GM18870 (cell line): ENCODE measurements around the gene HSD17B10.
"Not testable (repeated sequence)": the region's sequence is repeated elsewhere in the genome, so short reads cannot be mapped to it uniquely, and the experiment has no call there.

Experiments
- ATAC-seq: cut with Tn5 transposase; IDR thresholded peaks from one replicate; pipeline ENCODE4 v1.9.1; 2021; ENCODE audit warnings: moderate library complexity; ENCODE audit not compliant: unreplicated experiment

The HSD17B10 gene

GRCh38 chrX:53433651-53434639 is at the start of gene HSD17B10:
HSD17B10 (minus strand) TSS chrX:53434370; CDS start chrX:53434345, 25 bp downstream.
- peak; percentile 59 for ATAC-seq

DNA sequence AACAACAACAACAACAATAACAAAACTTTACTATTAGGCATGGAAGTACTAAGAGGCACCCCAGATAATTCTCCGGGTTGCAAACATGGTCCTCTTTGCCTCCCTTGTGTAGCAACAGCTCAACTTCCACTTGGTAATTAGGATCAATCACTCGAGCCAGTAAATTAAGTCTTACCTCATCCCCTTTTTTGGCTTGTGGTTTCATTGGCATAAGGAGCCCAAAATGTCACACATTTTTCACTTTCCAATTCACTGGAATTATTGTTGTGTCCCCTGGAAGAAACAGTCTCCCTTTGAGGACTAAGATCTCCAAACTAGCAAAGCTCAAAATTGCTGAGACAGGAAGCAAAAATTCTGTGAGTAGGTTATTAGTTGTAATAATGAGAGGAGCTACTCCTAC is 49.2 kb upstream of the HSD17B10 start:
- no peak for ATAC-seq

- ATAC-seq, result no peak
These were observed 47.8 kb upstream of the HSD17B10 start for GRCh38 chrX:53481816-53482465.

DNA sequence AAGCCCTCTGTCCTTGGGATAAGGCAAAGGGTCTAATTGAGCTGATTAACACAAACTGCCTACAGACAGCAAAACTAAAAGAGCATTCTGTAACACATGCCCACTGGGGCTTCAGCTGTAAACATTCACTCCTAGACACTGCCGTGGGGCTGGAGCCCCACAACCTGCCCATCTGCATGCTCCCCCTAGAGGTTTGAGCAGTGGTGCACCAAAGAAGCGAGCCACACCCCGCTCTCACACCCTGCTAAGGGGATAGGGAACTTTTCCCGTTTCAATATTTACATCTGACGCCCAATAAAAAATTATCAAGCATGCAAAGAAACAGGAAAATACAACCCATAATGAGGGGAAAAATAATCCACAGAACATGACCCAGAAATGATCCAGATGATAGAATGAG is 46.9 kb upstream of the HSD17B10 start:
- ATAC-seq, result no peak

DNA sequence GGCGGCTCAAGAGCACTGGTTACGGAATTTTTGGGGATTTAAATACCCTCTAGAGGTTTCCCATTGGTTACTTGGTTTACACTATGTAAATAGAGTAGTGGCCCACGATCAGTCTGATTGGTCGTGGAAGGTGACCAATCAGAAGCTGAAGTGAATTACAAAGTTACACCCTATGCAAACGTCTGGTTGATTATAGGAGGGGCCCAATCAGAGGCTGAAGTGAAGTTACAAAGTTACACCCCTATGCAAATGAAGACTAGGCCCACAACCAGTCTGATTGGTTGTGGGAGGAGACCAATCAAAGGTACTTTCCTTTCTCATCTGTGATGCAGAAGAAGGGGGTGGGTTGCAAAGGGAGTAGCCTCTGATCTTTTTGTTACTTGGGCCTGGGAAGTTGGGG is 45.1 kb upstream of the HSD17B10 start:
- ATAC-seq, result no peak

DNA sequence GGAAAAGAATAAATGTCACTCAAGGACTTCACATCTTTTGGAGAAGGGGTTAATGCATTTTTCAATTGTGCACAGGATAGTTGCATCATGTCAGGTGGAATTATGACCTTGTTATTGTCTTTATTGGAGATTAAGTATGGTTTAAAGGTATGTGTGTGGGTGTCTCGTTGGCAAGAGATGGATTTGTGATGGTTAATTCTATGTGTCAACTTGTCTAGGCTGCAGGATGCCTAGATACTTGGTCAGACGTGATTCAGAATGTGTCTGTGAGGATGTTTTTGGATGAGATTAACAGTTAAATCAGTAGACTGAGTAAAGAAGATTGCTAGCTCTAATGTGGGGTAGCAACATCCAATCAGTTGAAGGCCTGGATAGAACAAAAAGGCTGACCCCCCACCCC is 42.2 kb upstream of the HSD17B10 start:
- no peak for ATAC-seq

- ATAC-seq, result no peak
These were observed 40.5 kb upstream of the HSD17B10 start for GRCh38 chrX:53474707-53475106.

GRCh38 chrX:53471346-53471745 is 37.2 kb upstream of the HSD17B10 start:
- ATAC-seq, result no peak

- not testable (repeated sequence) for ATAC-seq
These were observed 34.5 kb upstream of the HSD17B10 start for GRCh38 chrX:53468659-53469058.

DNA sequence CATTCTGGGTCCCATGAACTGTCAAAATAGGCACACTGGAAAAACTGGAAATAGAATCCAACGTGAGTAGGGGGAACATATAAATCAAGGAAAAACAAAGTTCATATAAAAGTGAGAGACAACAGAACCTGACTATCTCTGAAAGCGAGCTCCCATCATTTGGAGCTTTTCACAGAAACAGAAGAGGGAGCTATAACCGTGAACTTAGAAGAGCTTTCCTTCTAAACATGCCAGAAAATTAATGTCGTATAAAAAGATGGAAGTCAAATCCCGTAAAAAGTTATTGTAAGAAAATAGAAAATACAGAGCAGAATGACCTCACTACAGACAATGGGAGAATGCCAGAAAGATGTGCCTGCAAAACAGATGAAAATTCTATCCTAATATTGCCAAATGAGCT is 23.9 kb upstream of the HSD17B10 start:
- no peak for ATAC-seq

GRCh38 chrX:53456254-53456653 is 22.1 kb upstream of the HSD17B10 start:
- no peak for ATAC-seq

DNA sequence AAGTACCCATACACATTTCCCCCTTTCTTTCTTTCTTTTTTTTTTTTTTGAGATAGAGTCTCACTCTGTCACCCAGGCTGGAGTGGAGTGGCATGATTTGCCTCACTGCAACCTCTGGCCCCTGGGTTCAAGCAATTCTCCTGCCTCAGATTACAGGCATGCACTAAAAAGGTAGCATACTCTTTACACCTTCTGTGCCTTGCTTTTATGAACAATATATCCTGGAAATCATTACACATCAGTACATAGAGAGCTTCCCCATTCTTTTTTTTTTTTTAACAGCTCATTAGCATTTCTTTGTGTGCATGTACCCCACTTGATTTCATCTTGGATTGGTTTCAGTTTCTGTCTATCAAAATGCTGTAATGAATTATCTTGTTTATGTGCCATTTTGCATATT is 18.6 kb upstream of the HSD17B10 start:
- no peak for ATAC-seq

DNA sequence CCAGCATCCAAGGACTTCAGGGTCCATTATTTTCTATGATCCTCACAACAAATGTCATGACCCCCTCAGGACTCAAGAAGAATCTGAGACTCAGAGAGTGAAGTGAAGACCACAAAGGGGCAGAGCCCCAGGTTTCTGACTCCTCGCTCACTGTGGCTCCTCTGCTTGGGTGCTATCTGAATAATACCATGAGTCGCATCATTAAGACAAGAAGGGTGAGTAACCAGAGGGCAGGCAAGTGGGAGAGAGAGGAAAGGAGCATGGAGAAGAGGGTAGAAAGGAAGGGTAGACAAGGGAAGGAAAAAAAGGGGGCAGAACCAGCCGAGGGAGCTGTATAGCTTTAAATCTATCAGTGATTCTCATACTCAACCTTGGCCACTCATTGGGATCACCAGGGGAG is 15.5 kb upstream of the HSD17B10 start:
- ATAC-seq, result no peak

DNA sequence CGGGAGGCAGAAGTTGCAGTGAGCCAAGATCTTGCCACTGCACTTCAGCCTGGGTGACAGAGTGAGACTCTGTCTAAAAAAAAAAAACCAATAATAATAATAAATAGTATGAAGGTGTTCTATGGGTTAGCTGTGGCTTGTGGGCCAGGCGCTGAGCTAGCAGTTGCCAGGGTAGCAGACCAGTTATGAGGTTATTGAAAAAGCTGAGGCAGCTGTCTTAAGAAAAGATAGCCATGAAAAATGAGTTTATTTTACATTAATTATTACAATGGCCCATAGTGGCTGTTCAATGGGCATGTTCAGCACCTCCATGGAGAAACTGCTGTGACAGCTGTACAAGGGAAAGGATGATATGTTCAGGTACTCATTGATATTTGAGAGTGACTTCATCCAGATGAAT is 13.3 kb upstream of the HSD17B10 start:
- no peak for ATAC-seq

GRCh38 chrX:53445977-53446376 is 11.8 kb upstream of the HSD17B10 start:
- no peak for ATAC-seq

- no peak for ATAC-seq
These were observed 8.1 kb upstream of the HSD17B10 start for GRCh38 chrX:53442322-53442631.

DNA sequence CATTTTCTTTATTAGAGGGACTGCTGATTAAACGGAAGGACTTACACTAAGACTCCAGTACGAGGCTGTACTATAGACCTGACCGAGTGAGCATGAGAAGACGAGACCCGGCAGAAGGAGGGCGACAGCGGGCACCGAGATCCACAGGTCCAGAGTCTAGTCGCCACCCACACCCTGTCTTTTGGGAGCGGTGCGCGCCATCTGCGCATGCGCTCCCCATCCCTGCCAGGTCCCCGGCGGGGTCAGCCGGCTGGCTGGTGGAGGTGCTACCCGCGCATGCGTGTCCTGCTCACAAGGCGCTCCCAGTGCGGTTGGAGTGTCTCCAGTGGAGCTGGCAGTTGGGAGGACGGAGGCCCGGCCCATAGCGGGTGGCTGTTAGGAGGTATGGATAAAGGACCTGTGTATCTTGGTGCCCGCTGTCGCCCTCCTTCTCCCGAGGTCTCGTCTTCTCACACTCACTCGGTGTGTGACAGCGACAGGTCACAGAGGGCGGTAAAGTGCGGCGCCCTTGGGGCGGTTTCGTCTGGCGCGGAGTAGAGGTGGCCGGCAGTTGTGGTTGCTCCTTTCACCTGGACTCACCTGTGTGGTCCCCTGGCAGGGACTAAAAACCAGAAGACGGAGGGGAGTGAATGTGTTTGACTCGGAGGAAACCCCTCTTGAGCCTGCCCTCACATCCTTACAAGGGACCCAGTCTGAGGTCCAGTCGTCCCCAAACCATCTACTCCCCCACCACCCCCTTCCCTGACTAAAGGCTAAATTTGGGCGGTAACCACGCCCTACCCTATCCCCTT is 7.6 kb upstream of the HSD17B10 start:
- no peak for ATAC-seq

DNA sequence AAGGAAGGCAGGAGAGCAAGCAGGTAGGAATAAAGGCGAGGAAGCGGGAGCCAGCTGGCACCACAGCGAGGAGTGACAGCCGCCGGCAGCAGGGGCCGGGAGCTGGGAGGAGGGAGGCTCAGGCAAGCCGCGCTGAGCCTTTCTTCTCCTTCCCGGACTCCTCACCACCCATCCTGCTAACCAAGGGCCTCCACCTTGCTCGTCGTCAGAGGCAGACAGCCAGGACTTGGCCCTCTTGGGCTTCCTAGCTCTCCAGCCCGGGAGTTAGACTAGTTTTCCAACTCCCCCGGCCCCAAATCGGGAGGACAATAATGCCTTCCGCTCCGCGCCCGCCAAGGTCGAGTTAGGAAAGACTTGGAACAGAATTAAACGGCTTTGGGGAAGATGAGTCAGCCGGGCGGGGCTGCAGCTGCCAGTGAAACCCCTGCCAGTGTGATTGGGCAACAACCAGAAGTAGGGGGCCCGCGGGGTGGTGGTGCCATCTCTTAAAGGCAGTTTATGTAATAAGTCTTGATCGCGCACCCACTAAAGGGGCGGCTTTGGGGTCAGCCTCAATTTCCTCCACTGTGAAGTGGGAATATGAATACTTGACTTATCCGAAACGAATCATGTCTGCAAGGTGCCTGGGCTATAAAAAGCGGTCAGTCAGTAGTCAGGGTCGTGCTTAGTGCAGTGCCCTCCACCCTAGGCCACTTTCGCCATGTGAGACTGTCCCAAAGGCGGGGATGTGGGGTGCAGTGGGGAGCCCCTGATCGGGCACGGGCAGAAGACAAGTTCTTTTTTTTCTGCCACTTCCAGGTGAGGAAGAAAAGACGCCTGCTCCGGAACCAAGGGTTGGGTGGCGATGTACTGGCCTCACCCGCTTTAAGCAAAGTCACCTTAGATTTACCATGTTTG is 6.7 kb upstream of the HSD17B10 start:
- no peak for ATAC-seq

DNA sequence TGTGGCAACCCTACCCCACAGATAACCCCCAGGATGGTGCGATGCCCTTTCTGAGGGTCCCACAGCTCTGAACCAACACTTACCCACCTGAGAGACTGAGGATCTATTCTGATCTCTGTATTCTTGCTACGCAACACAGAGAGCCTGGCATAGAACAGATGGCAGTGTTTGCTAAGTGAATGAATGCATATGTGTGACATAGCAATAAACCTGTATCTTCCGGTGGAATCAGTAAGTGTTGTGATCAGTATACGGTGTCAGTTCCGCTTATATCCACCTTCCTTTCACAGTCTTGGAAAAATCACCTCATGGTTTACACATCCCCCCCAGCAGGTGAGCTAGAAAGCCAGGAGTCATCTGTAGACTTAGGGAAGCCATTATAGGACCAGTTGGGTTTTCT is 5.9 kb upstream of the HSD17B10 start:
- ATAC-seq, result no peak

- ATAC-seq, result no peak
These were observed 4.7 kb upstream of the HSD17B10 start for GRCh38 chrX:53438832-53439230.
